ENCODE data around the gene C20orf204.

Gene C20orf204

GRCh38 chr20:64057628-64058498, 21.9 kb downstream of the C20orf204 start:
- Histone ChIP-seq H3K27ac (ENCODE audit: low read length) (no peak overlapping the region), H3K4me3 (ENCODE audit: low read length) (no peak overlapping the region), H3K27me3 (ENCODE audit: control insufficient read depth, insufficient read depth, low read length) (no peaks in the 10 kb centered on the region), H3K36me3 (ENCODE audit: control insufficient read depth, insufficient read depth, low read length) (no peaks in the 10 kb centered on the region), H3K4me1 (ENCODE audit: control insufficient read depth, insufficient read depth, low read length) (peaks cover 6% of the 10 kb centered on the region), H3K9me3 (ENCODE audit: control insufficient read depth, insufficient read depth, low read length) (no peaks in the 10 kb centered on the region)
- DNase-seq (ENCODE audit: low read depth, low spot score), result no peak
- no CpG with 5 or more reads among the region's 33 CpGs for WGBS (ENCODE audit: insufficient coverage, insufficient read length)

- Histone ChIP-seq H3K27ac (ENCODE audit: low read length) (no peak overlapping the region), H3K4me3 (ENCODE audit: low read length) (no peak overlapping the region), H3K4me1 (ENCODE audit: control insufficient read depth, insufficient read depth, low read length) (peaks cover 6% of the 10 kb centered on the region), H3K27me3 (ENCODE audit: control insufficient read depth, insufficient read depth, low read length) (no peaks in the 10 kb centered on the region), H3K9me3 (ENCODE audit: control insufficient read depth, insufficient read depth, low read length) (no peaks in the 10 kb centered on the region), H3K36me3 (ENCODE audit: control insufficient read depth, insufficient read depth, low read length) (no peaks in the 10 kb centered on the region)
- DNase-seq (ENCODE audit: low read depth, low spot score), result no peak
- WGBS (ENCODE audit: insufficient coverage, insufficient read length), result no CpG with 5 or more reads among the region's 12 CpGs
Measured at GRCh38 chr20:64058536-64058935, 22.6 kb downstream of the C20orf204 start.

- WGBS (ENCODE audit: insufficient coverage, insufficient read length), result no CpG with 5 or more reads among the region's 5 CpGs
Measured at GRCh38 chr20:64062276-64062595, 26.3 kb downstream of the C20orf204 start.

GRCh38 chr20:64062596-64063388, 26.8 kb downstream of the C20orf204 start, which contains the start of gene TCEA2:
TSS of gene TCEA2 (plus strand) at chr20:64063198. CDS start at chr20:64063313, 115 bp downstream.
- H3K27me3 ChIP-seq (ENCODE audit: control insufficient read depth, insufficient read depth, low read length), result no peaks in the 10 kb centered on the region
- DNase-seq (ENCODE audit: low read depth, low spot score), result peak; percentile 88
- no peaks in the 10 kb centered on the region for H3K9me3 ChIP-seq (ENCODE audit: control insufficient read depth, insufficient read depth, low read length)
- no peak within 1 kb of the TSS for H3K27ac ChIP-seq (ENCODE audit: low read length)
- H3K4me3 ChIP-seq (ENCODE audit: low read length), result peak within 1 kb of the TSS; percentile 64
- no peaks in the 10 kb centered on the region for H3K36me3 ChIP-seq (ENCODE audit: control insufficient read depth, insufficient read depth, low read length)
- peaks cover 2% of the 10 kb centered on the region; the same call in 1 of the 2 replicates for H3K4me1 ChIP-seq (ENCODE audit: control insufficient read depth, insufficient read depth, low read length)
- WGBS (ENCODE audit: insufficient coverage, insufficient read length), result no CpG with 5 or more reads among the region's 85 CpGs

More at GRCh38 chr20:64062276-64062595, 26.3 kb downstream of the C20orf204 start:
- Histone ChIP-seq H3K27ac (ENCODE audit: low read length) (no peak overlapping the region), H3K4me1 (ENCODE audit: control insufficient read depth, insufficient read depth, low read length) (peaks cover 4% of the 10 kb centered on the region), H3K4me3 (ENCODE audit: low read length) (no peak overlapping the region; the same call in 1 of the 2 replicates), H3K27me3 (ENCODE audit: control insufficient read depth, insufficient read depth, low read length) (no peaks in the 10 kb centered on the region), H3K36me3 (ENCODE audit: control insufficient read depth, insufficient read depth, low read length) (no peaks in the 10 kb centered on the region), H3K9me3 (ENCODE audit: control insufficient read depth, insufficient read depth, low read length) (no peaks in the 10 kb centered on the region)
- no peak for DNase-seq (ENCODE audit: low read depth, low spot score)

- peaks cover 4% of the 10 kb centered on the region for H3K4me1 ChIP-seq (ENCODE audit: control insufficient read depth, insufficient read depth, low read length)
- peak overlapping the region; percentile 64 for H3K4me3 ChIP-seq (ENCODE audit: low read length)
- no peak for DNase-seq (ENCODE audit: low read depth, low spot score)
- no CpG with 5 or more reads among the region's 51 CpGs for WGBS (ENCODE audit: insufficient coverage, insufficient read length)
- no peaks in the 10 kb centered on the region for H3K9me3 ChIP-seq (ENCODE audit: control insufficient read depth, insufficient read depth, low read length)
- no peaks in the 10 kb centered on the region for H3K27me3 ChIP-seq (ENCODE audit: control insufficient read depth, insufficient read depth, low read length)
- H3K36me3 ChIP-seq (ENCODE audit: control insufficient read depth, insufficient read depth, low read length), result no peaks in the 10 kb centered on the region
- H3K27ac ChIP-seq (ENCODE audit: low read length), result no peak overlapping the region
Measured at GRCh38 chr20:64063389-64064144, 27.6 kb downstream of the C20orf204 start.

- no peak for DNase-seq (ENCODE audit: low read depth, low spot score)
- no CpG with 5 or more reads among the region's 12 CpGs for WGBS (ENCODE audit: insufficient coverage, insufficient read length)
- Histone ChIP-seq H3K9me3 (ENCODE audit: control insufficient read depth, insufficient read depth, low read length) (no peaks in the 10 kb centered on the region), H3K4me3 (ENCODE audit: low read length) (no peak overlapping the region), H3K36me3 (ENCODE audit: control insufficient read depth, insufficient read depth, low read length) (no peaks in the 10 kb centered on the region), H3K27ac (ENCODE audit: low read length) (no peak overlapping the region), H3K27me3 (ENCODE audit: control insufficient read depth, insufficient read depth, low read length) (no peaks in the 10 kb centered on the region), H3K4me1 (ENCODE audit: control insufficient read depth, insufficient read depth, low read length) (peaks cover 5% of the 10 kb centered on the region)
Measured at GRCh38 chr20:64064145-64064698, 28.2 kb downstream of the C20orf204 start.

- no peak overlapping the region for H3K4me3 ChIP-seq (ENCODE audit: low read length)
Measured at GRCh38 chr20:64065062-64065973, 29.3 kb downstream of the C20orf204 start.

GRCh38 chr20:64065974-64066343, 30.0 kb downstream of the C20orf204 start:
- DNase-seq (ENCODE audit: low read depth, low spot score), result no peak
- no CpG with 5 or more reads among the region's 5 CpGs for WGBS (ENCODE audit: insufficient coverage, insufficient read length)
- no peak overlapping the region for H3K4me3 ChIP-seq (ENCODE audit: low read length)

More at GRCh38 chr20:64065062-64065973, 29.3 kb downstream of the C20orf204 start:
- Histone ChIP-seq H3K4me1 (ENCODE audit: control insufficient read depth, insufficient read depth, low read length) (peaks cover 10% of the 10 kb centered on the region), H3K9me3 (ENCODE audit: control insufficient read depth, insufficient read depth, low read length) (no peaks in the 10 kb centered on the region), H3K36me3 (ENCODE audit: control insufficient read depth, insufficient read depth, low read length) (no peaks in the 10 kb centered on the region), H3K27ac (ENCODE audit: low read length) (no peak overlapping the region), H3K27me3 (ENCODE audit: control insufficient read depth, insufficient read depth, low read length) (no peaks in the 10 kb centered on the region)
- no peak for DNase-seq (ENCODE audit: low read depth, low spot score)
- WGBS (ENCODE audit: insufficient coverage, insufficient read length), result no CpG with 5 or more reads among the region's 27 CpGs

GRCh38 chr20:64067005-64067632, 31.1 kb downstream of the C20orf204 start:
- Histone ChIP-seq H3K27me3 (ENCODE audit: control insufficient read depth, insufficient read depth, low read length) (no peaks in the 10 kb centered on the region), H3K27ac (ENCODE audit: low read length) (no peak overlapping the region), H3K4me3 (ENCODE audit: low read length) (no peak overlapping the region), H3K4me1 (ENCODE audit: control insufficient read depth, insufficient read depth, low read length) (peaks cover 10% of the 10 kb centered on the region), H3K36me3 (ENCODE audit: control insufficient read depth, insufficient read depth, low read length) (no peaks in the 10 kb centered on the region), H3K9me3 (ENCODE audit: control insufficient read depth, insufficient read depth, low read length) (no peaks in the 10 kb centered on the region)
- no CpG with 5 or more reads among the region's 6 CpGs for WGBS (ENCODE audit: insufficient coverage, insufficient read length)
- no peak for DNase-seq (ENCODE audit: low read depth, low spot score)

More at GRCh38 chr20:64065974-64066343, 30.0 kb downstream of the C20orf204 start:
- Histone ChIP-seq H3K4me1 (ENCODE audit: control insufficient read depth, insufficient read depth, low read length) (peaks cover 10% of the 10 kb centered on the region), H3K27me3 (ENCODE audit: control insufficient read depth, insufficient read depth, low read length) (no peaks in the 10 kb centered on the region), H3K9me3 (ENCODE audit: control insufficient read depth, insufficient read depth, low read length) (no peaks in the 10 kb centered on the region), H3K36me3 (ENCODE audit: control insufficient read depth, insufficient read depth, low read length) (no peaks in the 10 kb centered on the region), H3K27ac (ENCODE audit: low read length) (no peak overlapping the region)

All from iPS DF 6.9 (cell line).